NCI-H1048 (cell line): ENCODE data around the gene PTPRT.
"Not testable (repeated sequence)": the region's sequence is repeated elsewhere in the genome, so short reads cannot be mapped to it uniquely, and the experiment has no call there.

Experiments
- DNase-seq: peaks from one replicate; lab custom pipeline; 2025; lab: John Stamatoyannopoulos, UW

Gene PTPRT

GRCh38 chr20:42281801-42282200 lies 907.9 kb downstream of the PTPRT start:
- DNase-seq: no peak

- no peak for DNase-seq
Observed at GRCh38 chr20:42276718-42277602, 912.7 kb downstream of the PTPRT start.

GRCh38 chr20:42274986-42275385 lies 914.7 kb downstream of the PTPRT start:
- no peak for DNase-seq

- no peak for DNase-seq
Observed at GRCh38 chr20:42272516-42272915, 917.2 kb downstream of the PTPRT start.

- no peak for DNase-seq
Observed at GRCh38 chr20:42270539-42270938, 919.2 kb downstream of the PTPRT start.

- DNase-seq: no peak
Observed at GRCh38 chr20:42267793-42268384, 921.8 kb downstream of the PTPRT start.

GRCh38 chr20:42261766-42262270 lies 927.9 kb downstream of the PTPRT start:
- no peak for DNase-seq

- no peak for DNase-seq
Observed at GRCh38 chr20:42260184-42260583, 929.5 kb downstream of the PTPRT start.

GRCh38 chr20:42259389-42259788 lies 930.3 kb downstream of the PTPRT start:
- DNase-seq: no peak

GRCh38 chr20:42258564-42259302 lies 931.0 kb downstream of the PTPRT start:
- no peak for DNase-seq

GRCh38 chr20:42255821-42256220 lies 933.9 kb downstream of the PTPRT start:
- DNase-seq: no peak

GRCh38 chr20:42254673-42255072 lies 935.0 kb downstream of the PTPRT start:
- no peak for DNase-seq

- DNase-seq: no peak
Observed at GRCh38 chr20:42252116-42252515, 937.6 kb downstream of the PTPRT start.

- DNase-seq: no peak
Observed at GRCh38 chr20:42218621-42219374, 970.9 kb downstream of the PTPRT start.

GRCh38 chr20:42214074-42214473 lies 975.6 kb downstream of the PTPRT start:
- no peak for DNase-seq

- no peak for DNase-seq
Observed at GRCh38 chr20:42212391-42212790, 977.3 kb downstream of the PTPRT start.

GRCh38 chr20:42206557-42206956 lies 983.1 kb downstream of the PTPRT start:
- not testable (repeated sequence) for DNase-seq

GRCh38 chr20:42204109-42204660 lies 985.5 kb downstream of the PTPRT start:
- DNase-seq: no peak

- no peak for DNase-seq
Observed at GRCh38 chr20:42197599-42197998, 992.1 kb downstream of the PTPRT start.

GRCh38 chr20:42193119-42193518 lies 996.6 kb downstream of the PTPRT start:
- no peak for DNase-seq

GRCh38 chr20:42192321-42192720 lies 997.4 kb downstream of the PTPRT start:
- DNase-seq: no peak
